ENCODE measurements around the gene CMPK1.

DNA sequence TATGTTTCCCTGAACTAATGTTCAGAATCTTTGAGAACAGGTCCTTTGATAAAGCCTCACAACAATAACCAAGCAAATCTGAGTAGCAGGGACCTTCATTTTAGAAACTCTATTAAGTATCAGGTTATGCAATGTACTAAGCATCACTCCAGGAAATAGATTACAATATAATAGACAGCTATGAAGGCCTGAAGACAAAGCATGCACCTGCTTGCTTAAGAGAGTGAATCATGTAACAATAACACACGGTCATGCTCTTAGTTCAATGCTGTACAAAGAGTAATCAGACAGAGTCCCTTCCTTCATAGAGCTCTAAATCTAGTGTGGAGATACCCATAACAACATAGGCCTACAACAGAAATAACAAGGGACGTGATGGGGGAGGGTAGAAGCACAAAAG lies 8.1 kb upstream of the CMPK1 start:
- no peak for TF ChIP-seq ASH2L (IDR thresholded peaks at IDR 0.05; ENCODE audit: borderline replicate concordance, low read depth)
- TF ChIP-seq POLR2A (IDR thresholded peaks at IDR 0.05; ENCODE audit: low read depth, low read length), result no peak
- no peak for TF ChIP-seq RFX5 (IDR thresholded peaks at IDR 0.05; ENCODE audit: low read depth, low read length)
- TF ChIP-seq MEF2A (IDR thresholded peaks at IDR 0.05; ENCODE audit: insufficient read depth, low read depth, low read length), result no peak
- TF ChIP-seq, protein P1, sequence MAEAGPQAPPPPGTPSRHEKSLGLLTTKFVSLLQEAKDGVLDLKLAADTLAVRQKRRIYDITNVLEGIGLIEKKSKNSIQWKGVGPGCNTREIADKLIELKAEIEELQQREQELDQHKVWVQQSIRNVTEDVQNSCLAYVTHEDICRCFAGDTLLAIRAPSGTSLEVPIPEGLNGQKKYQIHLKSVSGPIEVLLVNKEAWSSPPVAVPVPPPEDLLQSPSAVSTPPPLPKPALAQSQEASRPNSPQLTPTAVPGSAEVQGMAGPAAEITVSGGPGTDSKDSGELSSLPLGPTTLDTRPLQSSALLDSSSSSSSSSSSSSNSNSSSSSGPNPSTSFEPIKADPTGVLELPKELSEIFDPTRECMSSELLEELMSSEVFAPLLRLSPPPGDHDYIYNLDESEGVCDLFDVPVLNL (IDR thresholded peaks at IDR 0.05; ENCODE audit: low read depth, low read length), result no peak
- TF ChIP-seq CHD4 (IDR thresholded peaks at IDR 0.05), result no peak
- TF ChIP-seq, protein P2, sequence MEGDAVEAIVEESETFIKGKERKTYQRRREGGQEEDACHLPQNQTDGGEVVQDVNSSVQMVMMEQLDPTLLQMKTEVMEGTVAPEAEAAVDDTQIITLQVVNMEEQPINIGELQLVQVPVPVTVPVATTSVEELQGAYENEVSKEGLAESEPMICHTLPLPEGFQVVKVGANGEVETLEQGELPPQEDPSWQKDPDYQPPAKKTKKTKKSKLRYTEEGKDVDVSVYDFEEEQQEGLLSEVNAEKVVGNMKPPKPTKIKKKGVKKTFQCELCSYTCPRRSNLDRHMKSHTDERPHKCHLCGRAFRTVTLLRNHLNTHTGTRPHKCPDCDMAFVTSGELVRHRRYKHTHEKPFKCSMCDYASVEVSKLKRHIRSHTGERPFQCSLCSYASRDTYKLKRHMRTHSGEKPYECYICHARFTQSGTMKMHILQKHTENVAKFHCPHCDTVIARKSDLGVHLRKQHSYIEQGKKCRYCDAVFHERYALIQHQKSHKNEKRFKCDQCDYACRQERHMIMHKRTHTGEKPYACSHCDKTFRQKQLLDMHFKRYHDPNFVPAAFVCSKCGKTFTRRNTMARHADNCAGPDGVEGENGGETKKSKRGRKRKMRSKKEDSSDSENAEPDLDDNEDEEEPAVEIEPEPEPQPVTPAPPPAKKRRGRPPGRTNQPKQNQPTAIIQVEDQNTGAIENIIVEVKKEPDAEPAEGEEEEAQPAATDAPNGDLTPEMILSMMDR (IDR thresholded peaks at IDR 0.05 in 2 of 3, conservative IDR thresholded peaks at IDR 0.05 in 1 of 3; ENCODE audit: control insufficient read depth in 2 of 3, extremely low read depth in 1 of 3, insufficient read depth in 1 of 3, low read depth in 3 of 3, low read length in 3 of 3), result no peak
- TF ChIP-seq POLR2AphosphoS5 (IDR thresholded peaks at IDR 0.05; ENCODE audit: low read length), result no peak
- TF ChIP-seq, protein P3, sequence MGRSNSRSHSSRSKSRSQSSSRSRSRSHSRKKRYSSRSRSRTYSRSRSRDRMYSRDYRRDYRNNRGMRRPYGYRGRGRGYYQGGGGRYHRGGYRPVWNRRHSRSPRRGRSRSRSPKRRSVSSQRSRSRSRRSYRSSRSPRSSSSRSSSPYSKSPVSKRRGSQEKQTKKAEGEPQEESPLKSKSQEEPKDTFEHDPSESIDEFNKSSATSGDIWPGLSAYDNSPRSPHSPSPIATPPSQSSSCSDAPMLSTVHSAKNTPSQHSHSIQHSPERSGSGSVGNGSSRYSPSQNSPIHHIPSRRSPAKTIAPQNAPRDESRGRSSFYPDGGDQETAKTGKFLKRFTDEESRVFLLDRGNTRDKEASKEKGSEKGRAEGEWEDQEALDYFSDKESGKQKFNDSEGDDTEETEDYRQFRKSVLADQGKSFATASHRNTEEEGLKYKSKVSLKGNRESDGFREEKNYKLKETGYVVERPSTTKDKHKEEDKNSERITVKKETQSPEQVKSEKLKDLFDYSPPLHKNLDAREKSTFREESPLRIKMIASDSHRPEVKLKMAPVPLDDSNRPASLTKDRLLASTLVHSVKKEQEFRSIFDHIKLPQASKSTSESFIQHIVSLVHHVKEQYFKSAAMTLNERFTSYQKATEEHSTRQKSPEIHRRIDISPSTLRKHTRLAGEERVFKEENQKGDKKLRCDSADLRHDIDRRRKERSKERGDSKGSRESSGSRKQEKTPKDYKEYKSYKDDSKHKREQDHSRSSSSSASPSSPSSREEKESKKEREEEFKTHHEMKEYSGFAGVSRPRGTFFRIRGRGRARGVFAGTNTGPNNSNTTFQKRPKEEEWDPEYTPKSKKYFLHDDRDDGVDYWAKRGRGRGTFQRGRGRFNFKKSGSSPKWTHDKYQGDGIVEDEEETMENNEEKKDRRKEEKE (IDR thresholded peaks at IDR 0.05), result no peak
- TF ChIP-seq EP300 (IDR thresholded peaks at IDR 0.05; ENCODE audit: borderline replicate concordance in 1 of 2, control insufficient read depth in 1 of 2, low read depth in 2 of 2, low read length in 2 of 2), result no peak
- TF ChIP-seq, protein P4, sequence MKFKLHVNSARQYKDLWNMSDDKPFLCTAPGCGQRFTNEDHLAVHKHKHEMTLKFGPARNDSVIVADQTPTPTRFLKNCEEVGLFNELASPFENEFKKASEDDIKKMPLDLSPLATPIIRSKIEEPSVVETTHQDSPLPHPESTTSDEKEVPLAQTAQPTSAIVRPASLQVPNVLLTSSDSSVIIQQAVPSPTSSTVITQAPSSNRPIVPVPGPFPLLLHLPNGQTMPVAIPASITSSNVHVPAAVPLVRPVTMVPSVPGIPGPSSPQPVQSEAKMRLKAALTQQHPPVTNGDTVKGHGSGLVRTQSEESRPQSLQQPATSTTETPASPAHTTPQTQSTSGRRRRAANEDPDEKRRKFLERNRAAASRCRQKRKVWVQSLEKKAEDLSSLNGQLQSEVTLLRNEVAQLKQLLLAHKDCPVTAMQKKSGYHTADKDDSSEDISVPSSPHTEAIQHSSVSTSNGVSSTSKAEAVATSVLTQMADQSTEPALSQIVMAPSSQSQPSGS (IDR thresholded peaks at IDR 0.05; ENCODE audit: low read length), result no peak
- TF ChIP-seq, protein P5, sequence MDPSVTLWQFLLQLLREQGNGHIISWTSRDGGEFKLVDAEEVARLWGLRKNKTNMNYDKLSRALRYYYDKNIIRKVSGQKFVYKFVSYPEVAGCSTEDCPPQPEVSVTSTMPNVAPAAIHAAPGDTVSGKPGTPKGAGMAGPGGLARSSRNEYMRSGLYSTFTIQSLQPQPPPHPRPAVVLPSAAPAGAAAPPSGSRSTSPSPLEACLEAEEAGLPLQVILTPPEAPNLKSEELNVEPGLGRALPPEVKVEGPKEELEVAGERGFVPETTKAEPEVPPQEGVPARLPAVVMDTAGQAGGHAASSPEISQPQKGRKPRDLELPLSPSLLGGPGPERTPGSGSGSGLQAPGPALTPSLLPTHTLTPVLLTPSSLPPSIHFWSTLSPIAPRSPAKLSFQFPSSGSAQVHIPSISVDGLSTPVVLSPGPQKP (IDR thresholded peaks at IDR 0.05; ENCODE audit: low read depth, low read length), result no peak
